ENCODE results near the gene CASS4. TPM values are rescaled to one million over a fixed set of nuclear protein-coding genes. Genes with fewer than 3 reads are reported as not detected.

Gene CASS4
- total and polyA plus RNA-seq, 8 donors, result 14.4 to 28.1 (median 23.4) TPM

DNA sequence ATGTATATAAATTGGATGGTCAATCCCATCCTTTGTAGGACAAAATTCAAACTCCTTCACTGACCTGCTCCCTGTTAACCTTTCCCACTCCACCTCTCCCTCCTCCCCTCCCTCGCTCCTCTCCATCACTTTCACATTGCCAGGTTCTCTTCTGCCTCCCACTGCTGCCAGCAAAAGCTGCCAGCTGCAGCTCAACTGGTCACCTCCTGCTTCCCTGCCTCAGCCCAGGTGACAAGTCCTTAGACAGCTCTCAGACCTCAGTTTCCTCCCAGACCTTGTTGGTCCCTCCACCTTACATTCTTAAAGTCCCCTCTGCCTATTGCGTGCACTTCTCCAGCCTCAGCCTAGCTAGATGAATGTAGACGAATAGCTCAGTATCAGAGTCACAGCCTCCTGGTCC, 33.1 kb downstream of the CASS4 start:
- no peak for ATAC-seq
- intact Hi-C loops (cut with DNase I), result no loop called here

DNA sequence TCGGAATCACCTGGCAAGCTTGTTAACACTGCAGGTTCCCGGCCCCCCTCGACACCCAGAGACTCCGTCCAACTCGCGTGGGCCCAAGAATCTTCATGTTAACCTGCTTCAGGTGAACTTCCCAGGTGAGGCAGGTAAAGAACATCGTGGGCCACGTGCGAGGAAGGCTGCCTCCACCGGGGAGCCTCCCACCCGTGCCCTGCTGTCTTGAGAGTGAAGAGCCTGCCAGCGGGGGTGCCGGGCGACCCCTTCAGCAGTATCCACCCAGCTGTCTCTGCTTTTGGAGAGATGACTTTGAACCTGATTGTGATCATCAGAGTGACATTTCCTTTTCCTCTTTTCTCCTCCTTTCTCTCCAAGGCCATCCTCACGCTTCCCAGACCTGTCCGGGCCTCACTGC, 33.5 kb downstream of the CASS4 start:
- Histone ChIP-seq H3K9me3 (no peaks in the 10 kb centered on the region), H3K4me1 (peaks cover 4 to 15% of the 10 kb centered on the region in 2 donors), H3K4me3 (no peak overlapping the region), H3K27me3 (peaks cover 0 to 15% of the 10 kb centered on the region in 2 donors), H3K27ac (no peak overlapping the region), H3K36me3 (peaks cover 0 to 5% of the 10 kb centered on the region in 2 donors)
- intact Hi-C loops (cut with DNase I), result no loop called here
- ATAC-seq (no peak), DNase-seq (no peak)
- no peak for TF ChIP-seq CTCF (IDR thresholded peaks at IDR 0.05)

More for the DNA sequence above, 33.1 kb downstream of the CASS4 start:
- TF ChIP-seq CTCF (IDR thresholded peaks at IDR 0.05), result no peak
- Histone ChIP-seq H3K4me3 (no peak overlapping the region), H3K36me3 (peaks cover 0 to 5% of the 10 kb centered on the region in 2 donors), H3K27me3 (peaks cover 0 to 15% of the 10 kb centered on the region in 2 donors), H3K4me1 (peaks cover 4 to 19% of the 10 kb centered on the region in 2 donors), H3K9me3 (no peaks in the 10 kb centered on the region), H3K27ac (no peak overlapping the region)
- no peak for DNase-seq

GRCh38 chr20:56447227-56447626, 35.2 kb downstream of the CASS4 start:
- intact Hi-C loops (cut with DNase I), result no loop called here
- Histone ChIP-seq H3K27ac (no peak overlapping the region), H3K4me3 (no peak overlapping the region), H3K4me1 (peaks cover 0 to 4% of the 10 kb centered on the region in 2 donors), H3K27me3 (peaks cover 0 to 15% of the 10 kb centered on the region in 2 donors), H3K36me3 (peaks cover 0 to 11% of the 10 kb centered on the region in 2 donors), H3K9me3 (no peaks in the 10 kb centered on the region)
- DNase-seq (no peak), ATAC-seq (no peak)
- no peak for TF ChIP-seq CTCF (IDR thresholded peaks at IDR 0.05)

DNA sequence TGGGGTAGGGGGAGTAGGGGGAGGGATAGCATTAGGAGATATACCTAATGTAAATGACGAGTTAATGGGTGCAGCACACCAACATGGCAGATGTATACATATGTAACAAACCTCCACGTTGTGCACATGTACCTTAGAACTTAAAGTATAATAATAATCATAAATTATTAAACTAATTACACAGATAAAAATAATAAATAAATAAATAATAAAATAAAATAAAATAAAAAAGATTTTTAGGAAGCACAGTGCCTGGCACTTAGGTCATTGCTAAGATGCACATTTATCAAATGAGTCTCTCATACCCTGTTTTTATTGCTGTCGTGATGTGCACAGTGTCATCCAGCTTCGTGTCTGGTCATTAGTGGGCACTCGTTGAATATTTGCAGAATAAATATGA, 37.4 kb downstream of the CASS4 start:
- no peak for DNase-seq
- ATAC-seq, result no peak
- Histone ChIP-seq H3K36me3 (peaks cover 0 to 13% of the 10 kb centered on the region in 2 donors), H3K4me1 (no peaks in the 10 kb centered on the region), H3K27me3 (peaks cover 0 to 11% of the 10 kb centered on the region in 2 donors), H3K4me3 (no peak overlapping the region), H3K27ac (no peak overlapping the region), H3K9me3 (no peaks in the 10 kb centered on the region)
- intact Hi-C loops (cut with DNase I), result no loop called here
- no peak for TF ChIP-seq CTCF (IDR thresholded peaks at IDR 0.05)

GRCh38 chr20:56451056-56451765, 39.2 kb downstream of the CASS4 start:
- Histone ChIP-seq H3K4me3 (no peak overlapping the region), H3K36me3 (peaks cover 0 to 8% of the 10 kb centered on the region in 2 donors), H3K9me3 (no peaks in the 10 kb centered on the region), H3K4me1 (no peaks in the 10 kb centered on the region), H3K27ac (no peak overlapping the region), H3K27me3 (no peaks in the 10 kb centered on the region)
- DNase-seq, result no peak
- no peak for ATAC-seq
- intact Hi-C loops (cut with DNase I), result loop anchor here in 1 of 2 donors (10.0 kb wide), 1 partner anchor 56 kb away; the partner anchor contains the start of genes AURKA and CSTF1
- TF ChIP-seq CTCF (IDR thresholded peaks at IDR 0.05), result no peak
